HEK293T (cell line): ENCODE measurements around the gene ZC3H7B.

ENCODE experiments used
- ELF4 ChIP-seq: fragments of 450-650 bp; IDR thresholded peaks from 2 replicates; pipeline ENCODE4 v1.6.1; 2017; ENCODE audit warnings: antibody characterized with exemption
- FOXK2 ChIP-seq: fragments of 450-650 bp; IDR thresholded peaks from 2 replicates; pipeline ENCODE4 v1.6.1; 2016; ENCODE audit warnings: mild to moderate bottlenecking
- LEF1 ChIP-seq: fragments of 450-650 bp; IDR thresholded peaks from 2 replicates; pipeline ENCODE4 v1.6.1; 2017; ENCODE audit warnings: mild to moderate bottlenecking, borderline replicate concordance

DNA sequence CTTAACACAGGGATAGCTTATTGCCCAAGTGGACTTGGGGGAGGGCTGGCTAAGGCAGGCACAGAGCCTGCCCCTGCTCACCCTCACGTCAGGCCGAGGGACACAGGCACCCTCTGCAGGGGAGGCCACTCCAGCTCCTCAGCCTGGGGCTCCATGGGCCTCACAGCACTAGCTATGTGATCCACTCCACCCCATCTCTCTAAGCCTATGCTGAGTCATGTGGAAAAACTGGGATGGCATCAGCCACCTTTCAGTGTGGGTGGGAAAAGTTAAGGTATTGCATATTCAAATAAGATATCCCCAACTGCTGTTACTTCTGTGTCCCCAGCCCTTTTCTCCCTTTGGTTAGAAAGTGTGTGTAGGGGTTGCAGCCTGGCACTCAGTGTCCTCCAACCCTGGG is 37.6 kb upstream of the ZC3H7B start:
- TF ChIP-seq FOXK2: no peak
- TF ChIP-seq ELF4: no peak
- no peak for TF ChIP-seq LEF1
